GM19452 (cell line): ENCODE measurements around the gene CYP1A2.
A peak's percentile ranks its signal among the peaks of the same experiment; 100 is the strongest.

ENCODE experiments used
- ATAC-seq: cut with Tn5 transposase; IDR thresholded peaks from one replicate; pipeline ENCODE4 v1.9.1; 2021; ENCODE audit not compliant: unreplicated experiment

CYP1A2 gene

GRCh38 chr15:74788683-74789151, 40.1 kb downstream of the CYP1A2 start:
- ATAC-seq: peak; percentile 26

GRCh38 chr15:74789171-74789631, 40.6 kb downstream of the CYP1A2 start:
- ATAC-seq: no peak

GRCh38 chr15:74789741-74790079, 41.1 kb downstream of the CYP1A2 start:
- ATAC-seq: no peak

- ATAC-seq: no peak
These were observed 41.7 kb downstream of the CYP1A2 start for GRCh38 chr15:74790080-74790916.

GRCh38 chr15:74791007-74791406, 42.4 kb downstream of the CYP1A2 start:
- ATAC-seq: no peak

GRCh38 chr15:74791667-74792066, 43.0 kb downstream of the CYP1A2 start:
- no peak for ATAC-seq

GRCh38 chr15:74792227-74793016, 43.8 kb downstream of the CYP1A2 start:
- no peak for ATAC-seq

GRCh38 chr15:74793135-74794028, 44.7 kb downstream of the CYP1A2 start:
- ATAC-seq: no peak

- no peak for ATAC-seq
These were observed 45.8 kb downstream of the CYP1A2 start for GRCh38 chr15:74794248-74794969.

- no peak for ATAC-seq
These were observed 46.3 kb downstream of the CYP1A2 start for GRCh38 chr15:74794970-74795349.

GRCh38 chr15:74795966-74796625, 47.5 kb downstream of the CYP1A2 start:
- ATAC-seq: no peak

- no peak for ATAC-seq
These were observed 50.0 kb downstream of the CYP1A2 start for GRCh38 chr15:74798388-74799254.

- ATAC-seq: no peak
These were observed 50.7 kb downstream of the CYP1A2 start for GRCh38 chr15:74799255-74799855.

- peak; percentile 68 for ATAC-seq
These were observed 51.4 kb downstream of the CYP1A2 start for GRCh38 chr15:74799856-74800558.

GRCh38 chr15:74800559-74801094, 52.0 kb downstream of the CYP1A2 start:
- ATAC-seq: no peak

GRCh38 chr15:74801311-74801997, 52.8 kb downstream of the CYP1A2 start:
- ATAC-seq: no peak

GRCh38 chr15:74802290-74802689, 53.6 kb downstream of the CYP1A2 start:
- ATAC-seq: no peak
